Upper lobe of right lung (tissue), 1 donor: ENCODE results near the gene FGD3. TPM values are rescaled to one million over a fixed set of nuclear protein-coding genes. Genes with fewer than 3 reads are reported as not detected.

Experiments used
- ATAC-seq: fragments of 200-7000 bp; cut with Tn5 transposase; one replicate; pipeline ENCODE4 v1.9.1; 2020; ENCODE audit warnings: mild to moderate bottlenecking, moderate library complexity
- DNase-seq: peaks from one replicate; pipeline ENCODE4 v3.0.0-alpha.2; 2020
- H3K27ac ChIP-seq: fragments of 200-600 bp; one replicate; pipeline ENCODE4 v1.8.0; 2022
- H3K27me3 ChIP-seq: fragments of 200-600 bp; one replicate; pipeline ENCODE4 v1.8.0; 2022; ENCODE audit warnings: mild to moderate bottlenecking
- H3K36me3 ChIP-seq: fragments of 200-600 bp; one replicate; pipeline ENCODE4 v1.8.0; 2022
- H3K4me1 ChIP-seq: fragments of 200-600 bp; one replicate; pipeline ENCODE4 v1.8.0; 2022
- H3K4me3 ChIP-seq: fragments of 200-600 bp; one replicate; pipeline ENCODE4 v1.8.0; 2022; ENCODE audit warnings: mild to moderate bottlenecking
- H3K9me3 ChIP-seq: fragments of 200-600 bp; one replicate; pipeline ENCODE4 v1.8.0; 2022
- CTCF ChIP-seq: fragments of 200-600 bp; IDR thresholded peaks from one replicate; pipeline ENCODE4 v1.8.0; 2022; ENCODE audit warnings: antibody characterized with exemption
- intact Hi-C: fragments of 100-400 bp; cut with DNase I; formaldehyde crosslinking; loops from one replicate; pipeline ENCODE4 v1.11.0; 2022
- total RNA-seq: library from RNA; stranded (reverse); fragmentation: NEBNext Ultra II Directional; extraction: Animal tissue kit (Norgen Biotek cat#: 25700); gene quantifications from one replicate; pipeline ENCODE4 v1.2.1, GENCODE V29; 2021
- donor health status: DM: no; HTN: yes; CAD: no; lungs with severe emphysema.

The FGD3 gene
- total RNA-seq, 1 donor from 2014 or later, result 21.6 TPM

- DNase-seq (no peak), ATAC-seq (no peak)
- Histone ChIP-seq H3K4me3 (no peak overlapping the region), H3K27me3 (no peaks in the 10 kb centered on the region), H3K9me3 (no peaks in the 10 kb centered on the region), H3K36me3 (peaks cover 13% of the 10 kb centered on the region), H3K27ac (no peak overlapping the region), H3K4me1 (no peaks in the 10 kb centered on the region)
- no peak for TF ChIP-seq CTCF
- intact Hi-C loops, result no loop called here
These were observed 77.8 kb downstream of the FGD3 start for GRCh38 chr9:93024986-93025630.

- DNase-seq (no peak), ATAC-seq (no peak)
- Histone ChIP-seq H3K27ac (no peak overlapping the region), H3K36me3 (peaks cover 11% of the 10 kb centered on the region), H3K27me3 (no peaks in the 10 kb centered on the region), H3K4me3 (no peak overlapping the region), H3K9me3 (no peaks in the 10 kb centered on the region), H3K4me1 (no peaks in the 10 kb centered on the region)
- no peak for TF ChIP-seq CTCF
- intact Hi-C loops, result no loop called here
These were observed 78.4 kb downstream of the FGD3 start for GRCh38 chr9:93025736-93026135.

GRCh38 chr9:93026640-93027039, 79.3 kb downstream of the FGD3 start:
- Histone ChIP-seq H3K27ac (no peak overlapping the region), H3K27me3 (no peaks in the 10 kb centered on the region), H3K9me3 (no peaks in the 10 kb centered on the region), H3K36me3 (peaks cover 9% of the 10 kb centered on the region), H3K4me1 (no peaks in the 10 kb centered on the region), H3K4me3 (no peak overlapping the region)
- intact Hi-C loops, result no loop called here
- DNase-seq (no peak), ATAC-seq (no peak)
- TF ChIP-seq CTCF, result no peak

GRCh38 chr9:93027750-93028149, 80.4 kb downstream of the FGD3 start:
- Histone ChIP-seq H3K4me1 (peaks cover 4% of the 10 kb centered on the region), H3K4me3 (no peak overlapping the region), H3K9me3 (no peaks in the 10 kb centered on the region), H3K27me3 (no peaks in the 10 kb centered on the region), H3K27ac (no peak overlapping the region), H3K36me3 (peaks cover 7% of the 10 kb centered on the region)
- ATAC-seq, result no peak
- intact Hi-C loops, result no loop called here
- no peak for TF ChIP-seq CTCF
- DNase-seq, result no peak

GRCh38 chr9:93028448-93029006, 81.2 kb downstream of the FGD3 start:
- no peaks in the 10 kb centered on the region for H3K9me3 ChIP-seq
- no peaks in the 10 kb centered on the region for H3K27me3 ChIP-seq
- H3K4me1 ChIP-seq, result peaks cover 4% of the 10 kb centered on the region
- no peak for TF ChIP-seq CTCF
- peaks cover 7% of the 10 kb centered on the region for H3K36me3 ChIP-seq
- intact Hi-C loops, result no loop called here
- H3K27ac ChIP-seq, result peak overlapping the region; percentile 17
- no peak overlapping the region for H3K4me3 ChIP-seq
- DNase-seq, result no peak
- peak; percentile 47 for ATAC-seq
